GM18520 (cell line): ENCODE results near the gene TDG.
A peak's percentile ranks its signal among the peaks of the same experiment; 100 is the strongest.

Experiments
- ATAC-seq: cut with Tn5 transposase; IDR thresholded peaks from one replicate; pipeline ENCODE4 v1.9.1; 2021; ENCODE audit not compliant: unreplicated experiment

TDG gene

DNA sequence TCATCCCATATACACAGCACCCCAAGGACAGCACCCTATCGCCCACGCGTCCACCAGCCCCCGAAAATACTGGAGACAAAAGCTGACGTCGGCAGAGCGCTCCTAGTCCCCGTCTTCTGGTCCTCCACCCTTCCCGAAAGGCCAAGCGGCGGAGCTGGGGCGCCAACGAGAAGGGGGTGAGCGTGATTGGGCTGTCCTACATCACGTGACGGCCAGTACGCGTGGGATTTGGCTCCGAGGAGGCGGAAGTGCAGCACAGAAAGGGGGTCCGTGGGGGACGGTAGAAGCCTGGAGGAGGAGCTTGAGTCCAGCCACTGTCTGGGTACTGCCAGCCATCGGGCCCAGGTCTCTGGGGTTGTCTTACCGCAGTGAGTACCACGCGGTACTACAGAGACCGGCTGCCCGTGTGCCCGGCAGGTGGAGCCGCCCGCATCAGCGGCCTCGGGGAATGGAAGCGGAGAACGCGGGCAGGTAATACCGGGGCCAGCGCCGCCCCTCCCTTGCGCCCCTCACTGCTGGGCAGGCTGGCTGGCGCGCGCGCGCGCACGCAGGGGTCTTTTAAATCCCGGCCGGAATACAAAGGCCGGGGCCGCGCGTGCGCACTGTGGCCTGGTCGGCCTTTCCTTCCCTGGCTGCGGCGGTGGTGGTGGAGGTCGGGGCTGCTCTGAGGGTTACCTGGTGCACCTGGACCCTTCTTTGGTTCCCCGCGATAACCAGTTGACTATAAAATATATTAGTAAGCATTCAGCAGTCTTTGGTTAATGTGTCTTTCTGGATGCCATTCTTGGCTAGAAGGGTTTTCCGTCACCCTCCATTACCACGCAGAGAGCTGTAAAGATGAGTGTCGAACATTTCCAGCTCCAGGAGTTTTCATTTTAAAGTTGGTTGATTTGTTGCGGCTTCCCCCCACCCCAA is at the start of gene TDG:
Gene TDG (plus strand): TSS at position 283 of the 915 bp plus-strand sequence. CDS start 166 bp downstream, at position 449.
- peak; percentile 86 for ATAC-seq

GRCh38 chr12:103917873-103918272 is 47.8 kb upstream of the TDG start:
- no peak for ATAC-seq

GRCh38 chr12:103924761-103925641 is 40.7 kb upstream of the TDG start:
- peak; percentile 44 for ATAC-seq

DNA sequence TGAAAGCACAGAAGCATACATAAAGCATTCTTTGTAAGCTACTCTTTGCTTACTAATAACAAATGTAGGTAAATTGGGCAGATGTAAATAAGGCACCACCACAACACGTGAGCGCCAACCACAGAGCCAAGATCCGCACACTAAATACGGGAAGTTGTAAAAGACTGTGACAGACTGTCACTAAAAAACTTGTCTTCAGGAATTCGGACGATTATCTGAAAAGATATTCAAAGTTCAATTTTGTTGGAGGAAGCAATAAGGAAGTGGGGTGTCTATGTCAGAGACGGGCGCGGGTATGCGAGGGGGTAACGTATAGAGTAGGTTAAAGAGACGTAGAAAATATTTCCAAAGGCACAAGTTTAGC is 37.0 kb upstream of the TDG start:
- no peak for ATAC-seq

- ATAC-seq = no peak
Measured at GRCh38 chr12:103929046-103929783, 36.5 kb upstream of the TDG start.

- ATAC-seq = no peak
Measured at GRCh38 chr12:103929784-103930033, 36.0 kb upstream of the TDG start.

DNA sequence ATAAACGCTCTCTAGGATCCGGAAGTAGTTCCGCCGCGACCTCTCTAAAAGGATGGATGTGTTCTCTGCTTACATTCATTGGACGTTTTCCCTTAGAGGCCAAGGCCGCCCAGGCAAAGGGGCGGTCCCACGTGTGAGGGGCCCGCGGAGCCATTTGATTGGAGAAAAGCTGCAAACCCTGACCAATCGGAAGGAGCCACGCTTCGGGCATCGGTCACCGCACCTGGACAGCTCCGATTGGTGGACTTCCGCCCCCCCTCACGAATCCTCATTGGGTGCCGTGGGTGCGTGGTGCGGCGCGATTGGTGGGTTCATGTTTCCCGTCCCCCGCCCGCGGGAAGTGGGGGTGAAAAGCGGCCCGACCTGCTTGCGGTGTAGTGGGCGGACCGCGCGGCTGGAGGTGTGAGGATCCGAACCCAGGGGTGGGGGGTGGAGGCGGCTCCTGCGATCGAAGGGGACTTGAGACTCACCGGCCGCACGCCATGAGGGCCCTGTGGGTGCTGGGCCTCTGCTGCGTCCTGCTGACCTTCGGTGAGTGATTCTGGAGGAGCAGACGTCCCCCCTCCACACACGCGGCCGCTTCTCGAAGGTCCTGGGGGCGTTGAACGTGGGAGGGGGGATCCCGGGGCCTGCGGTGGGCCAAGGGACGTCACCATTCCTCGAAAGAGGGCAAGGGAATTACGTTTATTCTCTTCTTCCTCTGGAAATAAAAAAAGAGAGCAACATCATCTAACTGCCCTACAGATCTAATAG is 35.5 kb upstream of the TDG start, which contains the start of gene HSP90B1:
Gene HSP90B1 (plus strand): TSS at position 377 of the 753 bp plus-strand sequence. CDS start 106 bp downstream, at position 483.
- peak; percentile 62 for ATAC-seq

DNA sequence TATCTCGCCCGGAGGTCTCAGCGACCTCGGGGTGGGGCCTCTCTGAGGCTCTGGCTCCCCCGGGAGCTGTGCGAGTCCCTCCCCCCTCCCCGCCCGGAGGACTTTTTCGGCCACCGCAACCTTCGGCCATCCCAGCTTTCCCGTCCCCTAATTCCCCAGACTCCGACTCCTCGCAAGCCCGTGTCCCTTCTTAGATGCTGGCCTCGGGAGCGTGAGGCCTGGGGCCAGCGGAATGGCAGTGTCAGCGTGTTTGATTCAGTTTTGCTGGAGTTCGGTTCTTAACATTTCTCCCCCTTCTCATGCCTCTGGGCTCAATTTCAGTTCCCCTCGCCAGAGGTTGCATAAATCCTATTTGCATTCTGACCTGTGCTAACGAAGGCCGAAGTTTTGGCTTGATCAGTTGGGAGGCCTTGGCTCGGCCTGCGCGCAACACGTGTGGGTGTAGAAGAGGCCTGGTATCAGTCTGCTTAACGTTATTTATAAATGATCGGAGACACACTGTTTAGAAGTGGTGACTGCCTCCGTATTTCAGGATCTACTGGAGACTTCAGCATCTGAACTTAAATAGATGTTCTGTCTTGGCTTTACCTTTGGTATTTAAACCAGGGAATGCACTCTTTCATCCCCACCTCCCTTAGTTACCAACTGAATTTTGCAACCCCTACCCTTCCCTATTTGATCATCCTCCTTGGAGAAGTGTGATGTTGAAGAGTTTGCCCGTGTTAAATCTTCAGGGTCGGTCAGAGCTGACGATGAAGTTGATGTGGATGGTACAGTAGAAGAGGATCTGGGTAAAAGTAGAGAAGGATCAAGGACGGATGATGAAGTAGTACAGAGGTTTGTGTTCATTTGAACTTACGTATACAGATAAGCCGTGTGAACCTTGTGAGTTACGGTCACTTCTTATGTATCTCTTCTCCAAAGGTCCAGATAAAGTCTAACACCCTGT is 34.6 kb upstream of the TDG start:
- ATAC-seq = no peak

DNA sequence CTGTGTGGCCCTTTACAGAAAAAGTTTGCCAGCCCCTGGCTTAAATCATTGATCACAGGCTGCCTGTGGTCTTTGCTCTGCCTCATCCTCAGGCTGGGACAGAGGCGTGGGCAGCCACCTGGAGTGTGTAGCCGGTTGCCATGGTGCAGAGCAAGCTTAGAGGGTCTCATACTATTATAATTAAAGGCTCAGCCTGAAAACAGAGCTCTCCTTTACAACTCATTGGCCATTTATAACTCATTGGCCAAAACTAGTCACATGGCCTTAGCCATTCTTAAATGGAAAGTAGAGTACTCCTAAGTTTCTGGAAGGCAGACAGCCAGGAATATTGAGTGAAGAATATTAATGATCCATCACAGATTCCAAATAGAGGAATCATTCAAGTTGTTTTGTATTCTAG is 32.4 kb upstream of the TDG start:
- no peak for ATAC-seq

DNA sequence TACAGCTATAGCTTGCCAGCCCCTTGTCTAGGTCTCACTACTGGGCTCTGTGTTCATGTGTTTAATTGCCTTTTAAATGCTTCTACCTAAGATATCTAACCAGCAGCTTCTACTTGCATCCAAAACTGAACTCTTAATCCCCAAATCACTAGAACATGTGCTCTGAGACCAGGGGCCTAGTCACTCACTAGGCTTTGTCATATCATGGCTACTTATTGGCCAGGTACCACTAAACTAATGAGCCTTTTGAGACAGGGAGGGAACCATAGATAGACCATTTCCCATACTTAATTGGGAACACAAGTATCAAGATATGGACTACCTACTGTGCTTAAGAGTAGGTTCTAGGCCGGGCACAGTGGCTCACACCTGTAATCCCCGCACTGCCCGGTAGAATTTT is 29.0 kb upstream of the TDG start:
- no peak for ATAC-seq

- no peak for ATAC-seq
Measured at GRCh38 chr12:103944964-103945363, 20.7 kb upstream of the TDG start.

DNA sequence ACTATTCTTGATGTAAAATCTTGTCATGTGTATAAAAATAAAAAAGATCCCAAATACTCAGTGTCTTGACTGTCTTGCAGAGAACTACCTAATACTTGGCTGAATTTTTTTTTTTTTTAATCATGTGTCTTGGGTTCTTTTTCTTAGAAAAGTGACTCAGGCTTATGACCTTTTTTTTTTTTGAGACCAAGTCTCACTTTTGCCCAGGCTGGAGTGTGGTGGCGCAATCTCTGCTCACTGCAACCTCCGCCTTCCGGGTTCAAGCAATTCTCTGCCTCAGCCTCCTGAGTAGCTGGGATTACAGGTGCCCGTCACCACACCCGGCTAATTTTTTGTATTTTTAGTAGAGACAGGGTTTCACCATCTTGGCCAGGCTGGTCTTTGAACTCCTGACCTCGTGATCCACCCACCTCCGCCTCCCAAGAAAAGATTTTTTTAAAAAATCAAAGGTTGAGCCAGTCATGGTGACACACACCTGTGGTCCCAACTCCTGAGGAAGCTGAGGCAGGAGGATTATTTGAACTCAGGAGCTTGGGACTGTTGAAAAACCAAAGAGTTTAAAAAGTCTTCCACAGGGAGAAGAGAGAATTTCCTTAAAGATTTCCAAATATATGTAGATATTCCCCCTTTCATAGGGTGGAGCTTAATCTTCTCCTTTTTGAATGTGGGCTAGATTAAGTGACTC is 17.7 kb upstream of the TDG start:
- ATAC-seq = no peak

DNA sequence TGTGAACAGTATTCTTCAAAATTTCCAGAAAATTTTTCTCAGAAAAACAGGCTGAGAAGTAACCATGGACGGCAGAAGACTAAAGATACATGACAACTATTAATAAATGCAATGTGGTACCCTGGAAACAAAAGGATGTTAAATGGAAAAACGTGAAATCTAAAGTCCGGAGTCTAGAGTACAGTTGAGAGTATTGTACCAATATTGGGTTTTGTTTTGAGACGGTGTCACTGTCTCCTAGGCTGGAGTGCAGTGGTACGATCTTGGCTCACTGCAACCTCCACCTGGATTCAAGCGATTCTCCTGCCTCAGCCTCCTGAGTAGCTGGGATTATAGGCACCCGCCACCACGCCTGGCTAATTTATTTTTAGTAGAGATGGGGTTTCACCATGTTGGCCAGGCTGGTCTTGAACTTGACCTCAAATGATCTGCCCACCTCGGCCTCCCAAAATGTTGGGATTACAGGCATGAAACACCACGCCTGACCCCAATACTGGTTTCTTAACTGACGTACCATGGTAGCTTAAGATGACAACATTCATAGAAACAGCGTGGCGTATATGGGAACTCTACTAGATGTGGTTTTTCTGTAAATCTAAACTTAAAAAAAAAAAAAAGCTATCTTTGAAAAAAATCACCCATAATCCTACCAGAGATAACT is 16.8 kb upstream of the TDG start:
- no peak for ATAC-seq

DNA sequence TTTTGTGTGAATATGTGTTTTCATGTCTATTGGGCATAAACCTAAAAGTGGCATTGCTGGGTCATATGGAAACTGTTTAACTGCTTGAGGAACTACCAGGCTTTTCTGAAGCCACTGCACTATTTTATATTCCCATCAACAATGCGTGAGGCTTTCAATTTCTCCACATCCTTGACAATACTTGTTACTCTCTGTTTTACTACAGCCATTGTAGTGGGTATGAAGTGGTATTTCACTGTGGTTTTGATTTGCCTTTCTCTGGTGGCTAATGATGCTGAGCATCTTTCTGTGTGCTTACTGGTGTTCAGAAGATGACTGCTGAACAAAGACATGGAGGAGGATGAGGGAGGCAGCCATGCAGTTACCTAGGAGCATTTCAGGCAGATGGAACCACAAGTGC is 13.2 kb upstream of the TDG start:
- no peak for ATAC-seq

DNA sequence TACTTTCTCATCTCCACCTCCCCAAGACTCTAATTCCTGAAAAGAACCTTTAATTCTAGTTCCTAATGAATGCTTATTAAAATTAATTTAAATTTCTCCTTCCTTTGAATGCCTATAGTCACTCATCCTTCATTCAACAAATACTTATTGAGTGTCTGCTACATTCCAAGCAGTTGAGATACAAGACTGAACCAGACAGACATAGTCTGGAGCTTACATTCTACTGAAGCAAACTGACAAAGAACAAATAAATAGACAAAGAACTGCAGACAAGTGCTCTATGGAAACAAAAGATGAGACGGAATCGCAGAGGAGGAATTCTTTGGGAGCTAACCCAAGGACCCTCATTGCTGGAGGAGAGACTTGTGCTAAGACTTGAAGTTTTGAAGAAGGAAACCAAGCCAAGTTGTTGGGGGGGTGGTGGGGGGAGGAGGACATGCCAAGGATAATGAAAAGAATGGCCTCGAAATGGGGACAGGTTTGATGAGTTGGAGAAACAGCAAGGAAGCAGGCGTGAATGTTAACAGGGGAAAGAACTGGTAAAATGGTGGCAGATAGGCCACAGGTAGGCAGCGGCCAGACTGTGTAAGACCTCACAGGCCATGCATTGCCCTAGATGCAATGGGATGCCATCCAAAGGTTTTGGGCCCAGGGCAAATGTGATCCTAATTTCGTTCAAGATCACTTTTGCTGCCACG is 9.7 kb upstream of the TDG start:
- ATAC-seq = no peak

- peak; percentile 4 for ATAC-seq
Measured at GRCh38 chr12:103956509-103957027, 9.1 kb upstream of the TDG start.

DNA sequence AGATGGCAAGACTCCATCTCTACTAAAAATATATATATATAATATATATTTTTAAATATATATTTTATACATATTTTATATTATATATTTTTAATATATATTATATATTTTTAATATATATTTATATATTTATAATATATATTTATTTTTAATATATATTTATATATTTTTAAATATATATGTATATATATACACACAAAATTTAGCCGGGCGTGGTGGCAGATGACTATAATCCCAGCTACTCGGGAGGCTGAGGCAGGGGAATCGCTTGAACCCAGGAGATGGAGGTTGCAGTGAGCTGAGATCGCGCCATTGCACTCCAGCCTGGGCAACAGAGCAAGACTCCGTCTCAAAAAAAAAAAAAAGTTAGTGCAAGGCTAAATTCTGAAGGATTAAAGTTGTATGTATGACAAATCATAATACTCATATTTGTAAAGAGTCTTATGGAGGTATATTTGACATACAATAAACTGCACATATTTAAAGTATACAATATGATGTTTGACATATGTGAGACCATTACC is 7.7 kb upstream of the TDG start:
- no peak for ATAC-seq
